Fibroblast of skin of scalp (primary cell): ENCODE results near the gene VPS29. TPM values are rescaled to one million over a fixed set of nuclear protein-coding genes. Genes with fewer than 3 reads are reported as not detected.

ENCODE experiments used
- DNase-seq: peaks from one replicate; pipeline ENCODE4 v3.0.0-alpha.2; 2013
- polyA plus RNA-seq, 2 experiments: library from polyadenylated mRNA; unstranded; fragments of 120-200 nt; gene quantifications; one replicate each; pipeline ENCODE4 v1.2.1, GENCODE V29; 2013; ENCODE audit not compliant: insufficient read length in 2 of 2

Gene VPS29
- 111 TPM for polyA plus RNA-seq (2013, experiment 1 of 2; ENCODE audit: insufficient read length)
- 105 TPM for polyA plus RNA-seq (2013, experiment 2 of 2; ENCODE audit: insufficient read length)

DNA sequence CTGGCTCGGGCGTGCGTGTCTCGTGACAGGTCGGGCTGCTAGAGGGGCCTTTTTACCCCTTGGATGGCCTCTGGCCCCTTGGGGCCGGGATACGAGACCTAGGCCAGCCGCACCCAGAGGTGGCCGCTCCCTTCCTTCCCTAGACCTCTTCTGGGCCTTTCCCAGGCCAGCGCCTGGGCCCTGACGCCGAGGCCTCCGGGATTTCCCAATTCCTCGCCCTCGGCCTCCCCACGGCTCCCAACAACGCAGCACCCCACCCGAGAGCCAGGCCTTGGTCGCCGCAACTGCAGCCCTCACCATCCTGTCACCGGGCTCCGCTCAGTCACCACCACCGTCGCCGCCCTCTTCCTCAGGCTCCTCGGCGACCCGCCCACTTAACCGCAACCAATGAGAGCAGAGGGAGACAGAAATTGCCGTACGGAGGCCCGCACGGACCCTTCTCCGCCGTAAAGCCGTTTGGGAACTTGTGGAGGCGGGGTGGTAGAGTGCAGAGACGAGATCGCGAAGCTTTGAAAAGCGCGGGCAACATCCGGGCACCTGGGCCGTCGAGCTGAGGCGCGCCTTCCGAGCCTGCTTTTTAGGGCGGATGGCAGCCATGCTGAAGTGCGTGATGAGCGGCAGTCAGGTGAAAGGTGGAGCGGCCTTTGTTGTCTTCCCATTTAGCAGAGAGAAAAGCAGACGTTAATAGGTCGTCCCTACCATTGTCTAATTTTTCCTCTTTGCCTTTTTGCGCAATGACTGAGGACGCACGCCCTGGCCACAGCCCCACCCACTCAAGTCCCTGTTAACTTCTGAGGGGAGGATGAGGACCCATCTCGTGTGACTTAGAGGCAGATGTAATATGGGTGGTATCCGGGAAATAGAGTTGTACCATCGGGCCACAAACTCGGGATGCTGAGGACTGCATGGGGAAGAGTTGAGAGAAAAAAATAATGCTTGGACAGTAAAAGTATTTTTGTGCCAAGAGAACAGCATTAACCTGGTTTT, at the start of gene VPS29, which contains the start of gene RAD9B:
TSS of gene VPS29 (minus strand) at position 360 of the 987 bp plus-strand sequence. CDS start at position 300, 60 bp downstream.
TSS of gene RAD9B (plus strand) at position 580 of the 987 bp plus-strand sequence. CDS start at position 587, 7 bp downstream.
- DNase-seq: peak; percentile 99

DNA sequence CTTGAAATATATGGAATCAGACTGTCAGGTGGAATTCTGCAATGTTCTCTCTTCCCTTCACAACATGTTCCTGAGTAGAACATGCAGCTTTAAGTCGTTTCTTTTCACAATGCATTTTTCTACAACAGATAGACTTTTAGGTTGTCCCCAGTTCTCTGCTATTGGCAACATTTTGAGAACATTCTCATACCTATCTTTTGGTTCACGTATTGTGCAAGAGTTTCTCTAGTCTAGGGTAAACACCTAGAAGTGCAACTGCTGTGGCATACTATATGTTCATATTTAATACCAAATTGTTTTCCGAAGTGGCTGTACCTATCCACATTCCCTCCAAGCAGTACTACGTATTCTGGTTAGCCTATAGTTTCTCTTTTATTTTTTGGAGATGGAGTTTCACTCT, 49.1 kb upstream of the VPS29 start:
- DNase-seq: no peak

DNA sequence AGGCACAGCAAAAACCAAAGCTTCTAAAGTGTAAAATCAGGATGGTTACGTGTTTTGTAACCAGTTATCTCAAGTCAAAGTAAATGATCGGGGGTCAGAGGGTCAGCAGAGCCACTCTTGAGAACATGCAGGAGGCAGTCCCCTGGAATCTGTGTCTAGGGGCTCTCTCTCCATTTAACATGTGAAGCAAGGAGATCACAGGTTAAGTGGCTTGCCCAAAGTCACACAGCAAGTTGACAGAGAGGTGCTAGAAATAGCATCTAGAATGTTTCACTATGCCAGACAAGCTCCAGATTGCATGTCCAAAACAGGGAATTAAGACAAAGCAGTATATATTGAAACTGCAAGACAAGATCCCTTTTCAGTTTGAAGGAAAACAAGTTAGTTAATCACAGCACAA, 47.8 kb upstream of the VPS29 start:
- no peak for DNase-seq

DNA sequence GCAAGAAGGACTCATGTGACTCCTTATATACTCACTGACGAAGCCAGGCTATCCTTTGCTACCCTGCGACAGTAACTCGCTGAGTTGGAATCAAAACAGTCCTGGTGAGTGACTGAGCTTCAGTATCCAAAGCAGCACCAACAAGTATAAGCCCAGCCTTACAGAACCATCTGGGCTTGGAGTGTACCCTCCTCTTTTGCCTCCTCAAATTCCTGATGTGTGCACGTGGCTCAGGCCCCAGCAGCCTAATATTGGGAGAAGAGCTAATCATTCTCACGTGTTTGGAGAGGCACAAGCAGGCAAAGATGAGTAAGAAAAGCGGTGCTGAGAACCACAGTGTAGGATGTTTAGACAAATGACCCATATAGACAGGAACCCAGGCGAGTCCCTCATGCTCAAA, 46.8 kb upstream of the VPS29 start:
- DNase-seq: peak; percentile 79

DNA sequence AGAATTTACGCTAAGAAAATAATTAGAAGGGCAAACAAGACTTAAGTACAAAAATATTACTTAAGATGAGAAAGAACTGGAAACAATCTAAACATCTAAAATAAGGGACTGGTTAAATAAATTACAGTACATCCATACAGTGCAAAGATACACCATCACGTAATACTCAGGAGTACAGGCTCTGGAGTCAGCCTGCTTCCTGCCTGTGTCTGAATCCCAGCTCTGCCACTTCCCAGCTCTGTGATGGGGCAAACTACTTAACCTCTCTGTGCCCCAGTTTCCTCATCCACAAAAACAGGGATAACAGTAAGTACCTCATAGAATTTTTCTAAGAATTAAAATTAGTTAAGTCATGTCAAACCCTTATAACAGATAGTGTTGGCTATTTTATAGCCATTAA, 45.2 kb upstream of the VPS29 start:
- DNase-seq: no peak

DNA sequence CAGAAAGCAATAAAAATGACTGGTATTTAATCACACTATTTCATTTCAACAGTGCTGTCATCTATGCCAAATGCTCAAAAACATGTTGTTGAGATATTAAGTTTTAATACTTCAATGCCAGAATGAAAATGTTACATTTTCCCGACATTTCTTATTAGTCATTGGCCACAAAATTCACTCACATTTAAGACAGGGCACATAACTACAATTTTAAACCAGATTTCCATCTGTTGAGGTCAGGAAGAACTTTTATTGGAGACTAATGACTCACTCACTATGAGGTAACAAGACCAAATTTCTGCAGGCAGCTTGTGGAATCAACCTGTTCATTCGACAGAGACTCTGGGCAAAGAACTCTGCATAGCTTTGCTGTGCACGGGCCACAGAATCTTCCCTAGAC, 44.4 kb upstream of the VPS29 start:
- peak; percentile 90 for DNase-seq

DNA sequence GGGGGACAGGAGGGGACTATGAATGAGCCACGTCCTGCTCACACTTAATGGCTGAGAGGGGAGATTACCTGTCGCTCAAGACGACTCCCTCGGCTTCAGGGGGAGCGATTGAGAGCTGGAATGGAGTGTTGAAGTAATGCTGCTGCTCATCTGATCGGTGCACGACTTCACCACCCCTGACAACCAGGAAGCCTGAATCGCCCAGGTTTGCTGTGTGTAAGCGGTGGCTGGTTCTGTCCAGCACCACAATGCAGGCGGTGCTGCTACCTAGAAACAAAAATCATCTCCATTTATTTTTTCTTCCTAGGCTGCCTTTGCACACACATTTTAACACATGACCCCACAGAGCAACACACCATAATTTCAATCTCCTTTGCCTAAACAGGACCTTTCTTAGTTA, 43.9 kb upstream of the VPS29 start:
- no peak for DNase-seq

DNA sequence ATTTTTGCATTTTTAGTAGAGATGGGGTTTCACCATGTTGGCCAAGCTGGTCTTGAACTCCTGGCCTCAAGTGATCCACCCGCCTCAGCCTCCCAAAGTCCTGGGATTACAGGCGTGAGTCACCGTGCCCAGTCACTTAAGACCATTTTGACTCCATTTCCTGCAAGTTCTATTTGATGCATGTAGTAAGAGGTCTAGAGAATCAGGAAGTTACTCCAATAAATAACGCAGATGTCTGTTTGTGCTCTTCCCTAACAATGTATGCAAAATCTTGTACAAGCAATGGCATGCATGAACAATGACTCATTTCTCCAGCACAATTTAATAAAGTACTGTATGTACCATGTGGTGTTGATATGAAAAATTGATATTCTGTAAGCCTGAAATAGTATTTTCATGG, 43.3 kb upstream of the VPS29 start:
- peak; percentile 89 for DNase-seq

DNA sequence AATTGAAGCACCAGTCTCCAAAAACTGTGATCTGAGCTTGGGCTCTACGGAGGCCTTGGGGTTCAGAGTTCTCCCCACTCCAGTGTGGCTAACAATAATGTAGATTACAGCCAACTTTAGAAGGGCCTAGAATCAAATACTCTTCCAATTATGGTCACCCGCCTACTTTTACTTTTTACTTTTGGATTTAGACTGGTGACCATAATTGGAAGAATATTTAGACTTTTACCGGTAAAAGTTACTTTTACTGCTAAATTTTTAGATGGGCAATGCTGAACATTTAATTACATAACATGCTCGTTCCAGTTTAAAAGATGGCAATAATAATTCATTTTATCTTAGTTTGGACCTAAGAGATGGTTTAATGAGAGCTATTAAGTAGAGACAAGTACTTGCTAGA, 42.1 kb upstream of the VPS29 start:
- DNase-seq: no peak

DNA sequence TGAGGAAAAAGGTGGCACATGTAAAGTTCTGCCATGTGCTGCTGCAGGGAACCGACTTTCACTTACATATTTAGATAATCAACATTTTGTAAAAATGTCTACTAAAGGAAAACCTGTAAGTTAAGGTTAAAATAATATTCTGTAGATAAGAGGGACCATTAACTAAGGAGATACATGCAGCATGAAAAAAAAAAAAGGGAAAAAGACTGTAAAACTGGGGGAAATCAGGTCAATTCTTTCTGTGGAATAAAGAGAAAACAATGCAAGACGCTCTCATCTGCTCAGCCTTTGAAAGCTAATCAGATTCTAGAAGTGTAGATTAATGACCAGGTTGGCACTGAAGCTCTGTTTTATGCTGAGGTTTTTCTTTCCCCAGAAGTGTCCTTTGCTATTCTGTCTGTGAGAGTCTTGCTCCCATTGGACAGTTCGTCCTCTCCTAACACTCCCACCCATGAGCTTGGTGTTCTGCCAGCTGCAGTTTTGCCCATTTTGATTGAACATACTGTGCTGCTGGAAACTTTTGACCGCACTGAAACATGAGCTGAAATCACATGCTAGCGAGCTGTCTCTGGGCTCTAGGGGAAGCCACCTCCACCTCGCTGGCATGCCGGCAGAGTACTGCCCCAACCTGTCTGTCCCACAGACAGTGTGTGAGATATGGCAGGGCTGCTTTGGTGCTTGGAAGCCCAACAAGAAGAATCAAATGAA, 41.5 kb upstream of the VPS29 start:
- DNase-seq: peak; percentile 40

DNA sequence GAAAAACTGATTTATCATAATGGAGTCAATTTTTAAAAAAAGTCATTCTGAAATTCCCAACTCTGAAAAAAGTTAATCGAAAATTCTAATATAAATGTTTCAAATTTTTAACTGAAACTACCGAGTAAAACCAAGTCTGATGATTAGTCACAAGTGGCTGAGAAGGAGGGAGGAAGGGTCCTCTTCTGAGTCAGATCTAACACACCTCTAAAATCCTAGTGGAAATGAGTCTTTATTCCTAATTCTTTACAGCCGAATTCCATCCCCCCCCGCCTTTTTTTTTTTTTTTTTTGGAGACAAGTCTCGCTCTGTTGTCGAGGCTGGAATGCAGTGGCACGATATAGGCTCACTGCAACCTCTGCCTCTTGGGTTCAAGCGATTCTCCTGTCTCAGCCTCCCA, 38.1 kb upstream of the VPS29 start:
- no peak for DNase-seq

DNA sequence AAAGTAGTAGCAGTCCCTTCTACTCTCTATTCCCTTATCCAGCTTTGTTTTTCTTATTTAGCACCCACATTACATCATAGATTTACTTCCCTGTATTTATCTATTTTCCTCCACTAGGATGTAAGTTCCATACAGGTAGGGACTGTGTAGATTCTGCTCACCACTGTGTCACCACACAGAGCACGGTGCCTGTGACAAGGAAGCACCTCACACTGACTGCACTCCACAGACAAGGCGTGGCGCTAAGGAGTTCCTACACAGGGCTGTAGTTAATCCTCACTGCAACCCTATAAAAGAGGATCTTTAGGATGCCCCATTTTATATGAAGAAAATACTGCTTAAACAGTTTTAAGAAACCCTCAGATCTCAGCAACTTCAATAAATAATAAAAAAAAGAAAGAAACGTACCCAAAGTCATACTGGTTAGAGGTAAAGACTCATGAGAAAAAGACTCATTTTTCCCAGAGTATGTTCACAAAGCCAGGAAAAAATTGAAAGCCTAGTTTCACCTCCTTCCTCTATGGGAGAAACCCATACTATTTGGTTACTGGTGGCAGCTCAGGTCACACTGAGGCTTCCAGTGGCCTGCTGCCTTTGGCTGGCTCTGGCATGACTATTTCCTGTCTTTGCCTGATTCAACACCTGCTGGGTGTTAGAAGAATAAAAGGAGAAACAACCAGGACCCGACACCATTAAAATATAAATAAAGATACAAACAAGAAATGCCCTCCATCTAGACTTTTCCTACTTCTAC, 37.1 kb upstream of the VPS29 start:
- no peak for DNase-seq

DNA sequence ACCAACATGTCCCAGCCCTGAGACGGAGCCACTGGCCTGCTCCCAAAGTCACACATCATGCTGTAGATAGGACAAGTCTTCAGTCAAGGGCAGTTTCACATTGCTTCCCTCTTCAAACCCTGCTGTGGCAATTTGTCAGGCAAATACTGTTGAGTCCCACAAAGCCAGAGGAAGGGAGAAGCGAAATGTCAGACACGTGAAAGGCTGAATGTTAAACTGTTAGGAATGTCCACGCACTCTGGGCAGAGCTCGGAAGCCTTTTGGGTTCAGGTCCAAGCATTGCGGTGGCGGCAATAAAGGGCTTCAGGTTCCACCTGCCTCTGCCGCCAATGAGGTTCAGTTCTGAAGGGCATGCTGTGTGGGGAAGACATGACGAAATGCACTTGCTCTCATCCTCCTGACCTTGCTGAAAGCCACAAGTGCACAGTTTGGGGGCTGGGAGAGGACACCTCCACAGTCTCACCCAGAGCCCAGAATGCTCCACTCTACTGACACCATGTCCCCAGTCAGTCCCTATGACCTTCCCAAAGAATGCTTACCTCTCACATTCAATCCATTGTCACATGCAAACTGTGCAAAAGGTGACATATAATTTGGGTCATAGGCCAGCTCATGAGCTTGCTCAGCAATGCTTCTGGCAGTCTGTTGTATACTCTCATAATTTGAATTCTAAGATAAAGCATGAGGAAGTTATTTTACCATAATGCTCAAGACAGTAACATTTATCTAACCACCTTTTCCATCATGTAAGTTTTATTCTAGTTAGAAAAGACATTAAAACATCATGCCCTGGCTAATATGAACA, 35.9 kb upstream of the VPS29 start:
- DNase-seq: no peak

DNA sequence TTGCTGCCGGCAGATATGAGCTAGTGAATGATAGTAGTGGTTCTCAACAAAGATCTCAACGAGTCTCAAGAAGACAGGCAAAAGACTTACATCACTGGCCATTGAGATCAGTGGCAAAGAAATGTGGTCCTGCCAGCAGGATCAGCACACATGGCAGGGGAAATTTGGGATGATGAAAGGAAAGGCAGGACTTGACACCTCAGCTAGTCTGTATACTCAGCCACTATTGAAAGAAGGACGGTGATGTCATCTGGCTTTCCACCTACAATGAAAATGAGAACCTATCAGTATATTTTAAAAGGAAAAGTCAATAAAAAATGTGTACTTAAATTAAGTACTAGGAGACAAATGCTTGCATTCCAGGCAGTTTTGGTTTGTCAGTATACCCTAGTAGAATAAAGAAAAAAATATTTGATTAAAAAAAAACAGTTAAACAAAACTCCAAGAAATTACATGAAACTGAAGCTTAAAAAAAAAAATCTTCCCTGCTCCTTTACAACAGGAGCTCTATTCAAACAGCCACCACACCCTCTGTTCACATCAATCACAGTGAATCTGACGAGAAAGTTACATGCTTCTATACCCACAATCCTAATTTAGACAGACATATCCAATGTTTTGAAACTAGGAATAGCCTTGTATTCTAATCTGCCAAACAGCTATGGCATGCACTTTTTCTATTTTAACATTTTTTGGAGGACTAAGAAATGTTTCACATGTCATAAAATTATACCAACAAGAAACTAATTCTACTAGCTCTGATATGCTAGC, 35.1 kb upstream of the VPS29 start:
- DNase-seq: peak; percentile 8

DNA sequence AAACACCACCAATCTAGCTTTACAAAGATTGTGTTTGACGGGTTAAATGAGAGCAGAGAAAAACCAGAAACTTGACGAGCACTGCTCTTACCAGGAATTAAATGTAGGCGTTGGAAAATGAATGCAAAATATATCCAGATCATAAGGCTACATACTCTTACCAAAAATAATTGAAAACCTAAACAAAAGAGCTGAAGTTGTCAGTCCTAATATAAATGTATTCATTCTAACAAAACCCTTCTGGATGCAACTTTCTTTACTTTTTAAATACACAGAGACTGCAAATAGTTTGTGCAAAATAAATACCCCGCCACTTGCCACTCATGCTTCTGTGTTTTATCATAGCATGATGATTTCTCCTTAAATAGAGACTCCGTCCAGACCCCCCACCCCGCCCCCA, 32.9 kb upstream of the VPS29 start:
- no peak for DNase-seq

DNA sequence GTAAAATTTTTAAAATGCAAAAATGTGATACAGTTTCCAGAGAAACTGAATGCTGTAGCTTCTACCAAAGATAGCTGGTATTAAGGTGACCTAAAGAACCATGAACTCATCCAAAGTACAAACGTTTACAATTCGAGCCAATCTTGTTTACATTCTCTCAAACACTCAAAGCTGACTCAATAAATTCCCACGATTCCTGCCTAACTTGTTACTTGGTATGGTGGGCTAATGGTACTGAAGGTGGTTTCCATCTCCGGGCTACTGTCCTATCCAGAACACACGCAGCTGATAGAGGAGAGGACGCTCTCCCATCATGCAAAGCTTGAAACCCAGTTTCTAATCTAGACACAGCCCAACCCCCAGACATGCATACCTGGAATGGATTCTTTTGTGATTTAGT, 31.7 kb upstream of the VPS29 start:
- no peak for DNase-seq

DNA sequence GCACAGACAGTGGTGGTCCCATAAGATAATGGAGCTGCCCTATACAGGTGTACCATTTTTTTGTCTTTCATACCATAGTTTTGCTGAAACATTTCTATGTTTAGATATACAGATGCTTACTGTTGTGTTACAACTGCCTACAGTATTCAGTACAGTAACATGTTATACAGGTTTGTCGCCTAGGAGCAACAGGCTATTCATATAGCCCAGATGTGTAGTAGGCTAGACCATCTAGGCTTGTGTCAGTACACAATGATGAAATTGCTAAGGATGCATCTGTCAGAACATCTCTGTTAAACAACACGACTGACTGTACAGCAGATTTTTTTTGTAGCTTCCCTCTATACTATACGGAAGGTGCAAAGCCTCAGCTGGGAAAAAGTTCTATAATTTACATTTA, 30.7 kb upstream of the VPS29 start:
- DNase-seq: no peak

DNA sequence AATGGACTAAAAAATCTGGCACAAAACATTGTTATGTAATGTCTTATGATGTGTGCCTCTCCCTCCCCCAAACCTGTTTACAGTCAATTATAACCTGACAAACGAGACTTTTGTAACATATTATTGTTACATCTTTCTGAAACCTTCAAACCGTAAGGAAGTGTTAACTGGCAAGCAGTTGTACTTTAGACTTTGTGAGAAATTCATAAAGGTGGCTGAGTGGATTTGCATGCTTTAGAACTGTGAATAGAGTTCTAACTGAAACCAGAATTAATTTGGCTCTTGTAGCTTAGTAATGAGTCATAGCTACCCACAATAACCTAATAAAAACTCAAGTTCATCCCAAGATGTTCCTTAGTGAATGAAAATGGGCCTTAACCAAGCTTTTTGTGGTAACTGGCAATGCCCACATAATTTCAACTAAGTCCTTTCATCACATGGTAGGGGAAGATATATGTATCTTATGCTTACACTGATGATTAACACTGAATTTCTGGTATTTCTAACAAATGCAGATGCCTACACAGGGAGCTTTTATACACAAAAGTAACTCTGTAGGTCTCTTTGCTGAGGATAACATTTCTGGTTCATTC, 29.9 kb upstream of the VPS29 start:
- DNase-seq: peak; percentile 60

DNA sequence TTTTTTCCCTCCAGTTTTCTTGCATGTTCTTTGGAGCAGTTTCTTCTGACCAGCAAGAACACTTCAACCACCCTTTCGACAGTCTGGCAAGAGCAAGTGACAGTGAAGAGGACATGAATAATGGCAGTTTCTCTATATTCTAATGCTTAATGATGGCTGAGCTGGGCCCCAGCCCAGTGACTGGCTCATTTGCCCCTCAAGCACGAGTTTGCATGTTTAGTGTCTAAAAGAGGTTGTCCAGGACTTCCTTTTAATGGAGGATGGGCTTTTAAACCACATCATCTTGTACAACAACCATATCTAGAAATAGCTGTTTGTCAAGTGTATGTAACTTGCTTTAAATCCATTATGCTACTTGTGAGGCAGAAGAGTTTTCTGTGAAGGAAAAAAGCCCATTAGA, 28.6 kb upstream of the VPS29 start:
- DNase-seq: no peak

DNA sequence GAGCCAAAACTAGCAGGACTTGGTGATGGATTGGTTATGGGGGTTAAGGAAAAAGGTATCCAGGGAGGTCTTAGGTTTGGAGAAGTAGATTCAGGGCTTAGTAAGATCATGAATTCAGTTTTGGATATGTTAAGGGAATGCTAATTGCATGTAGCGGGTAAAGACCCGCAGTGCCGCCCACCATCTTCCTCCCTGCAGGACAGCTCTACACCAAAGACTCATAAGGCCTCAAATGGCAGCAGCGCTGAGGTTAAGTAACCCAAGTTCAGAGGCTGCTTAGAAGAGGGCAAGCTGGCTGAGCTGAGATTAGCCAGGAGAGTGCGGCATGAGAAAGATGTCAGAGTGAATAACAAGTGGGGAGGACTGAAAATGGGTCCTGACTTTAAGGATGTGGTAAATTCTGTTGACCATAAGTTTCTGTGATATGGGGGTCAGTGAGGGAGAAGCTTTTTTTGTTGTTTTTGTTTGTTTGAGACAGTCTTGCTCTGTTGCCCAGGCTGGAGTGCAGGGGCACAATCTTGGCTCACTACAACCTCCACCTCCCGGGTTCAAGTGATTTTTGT, 26.4 kb upstream of the VPS29 start:
- no peak for DNase-seq
